Measurements from ENCODE around the gene SLC13A3.

SLC13A3 gene

GRCh38 chr20:46530640-46531039 is 120.6 kb downstream of the SLC13A3 start:
- Mint-ChIP-seq H3K27me3 (peaks cover 36% of the 10 kb centered on the region), H3K4me1 (ENCODE audit: low read depth) (no peaks in the 10 kb centered on the region), H3K9me3 (no peaks in the 10 kb centered on the region), H3K27ac (no peak overlapping the region), H3K4me3 (no peak overlapping the region), H3K36me3 (ENCODE audit: low read depth) (no peaks in the 10 kb centered on the region)
- no peak for DNase-seq

- no peak for DNase-seq
- H3K27ac Mint-ChIP-seq: no peak overlapping the region
- H3K9me3 Mint-ChIP-seq: no peaks in the 10 kb centered on the region
- H3K27me3 Mint-ChIP-seq: peaks cover 49% of the 10 kb centered on the region
- no peak overlapping the region for H3K4me3 Mint-ChIP-seq
- H3K36me3 Mint-ChIP-seq (ENCODE audit: low read depth): no peaks in the 10 kb centered on the region
- H3K4me1 Mint-ChIP-seq (ENCODE audit: low read depth): no peaks in the 10 kb centered on the region
Measured at GRCh38 chr20:46523696-46524328, 127.4 kb downstream of the SLC13A3 start.

GRCh38 chr20:46523108-46523507 is 128.2 kb downstream of the SLC13A3 start:
- no peaks in the 10 kb centered on the region for H3K4me1 Mint-ChIP-seq (ENCODE audit: low read depth)
- no peaks in the 10 kb centered on the region for H3K9me3 Mint-ChIP-seq
- peaks cover 46% of the 10 kb centered on the region for H3K27me3 Mint-ChIP-seq
- DNase-seq: no peak
- no peak overlapping the region for H3K4me3 Mint-ChIP-seq
- no peaks in the 10 kb centered on the region for H3K36me3 Mint-ChIP-seq (ENCODE audit: low read depth)
- no peak overlapping the region for H3K27ac Mint-ChIP-seq

DNA sequence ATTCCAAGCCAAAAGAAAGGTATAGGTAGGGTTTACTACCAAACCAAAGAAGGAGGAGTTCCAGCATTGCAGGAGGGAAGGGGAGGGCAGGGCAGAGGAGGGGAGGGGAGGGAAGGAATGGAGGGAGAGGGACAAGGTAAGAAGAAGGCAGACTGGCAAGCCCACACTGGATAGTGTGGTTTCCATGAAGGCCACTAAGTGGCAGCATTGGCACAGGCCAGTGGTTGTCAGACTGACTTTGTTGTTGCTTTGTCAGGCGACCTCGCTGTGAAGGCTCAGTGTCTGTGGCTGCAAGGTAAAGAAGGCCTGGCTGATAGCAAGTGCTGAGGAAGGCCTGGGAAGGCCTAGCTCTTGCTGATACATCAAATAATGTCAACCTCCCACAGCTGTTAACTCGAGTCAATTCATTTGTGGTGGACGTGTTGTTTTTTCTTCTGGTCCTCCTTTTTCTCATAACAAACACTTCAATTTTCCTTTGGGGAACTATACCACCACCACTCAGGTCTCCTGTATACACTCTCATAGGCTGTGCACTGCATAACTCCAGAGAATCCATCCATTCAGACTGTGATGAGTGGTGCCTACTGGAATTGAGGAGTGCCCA is 130.2 kb downstream of the SLC13A3 start:
- Mint-ChIP-seq H3K27ac (no peak overlapping the region), H3K4me3 (no peak overlapping the region), H3K36me3 (ENCODE audit: low read depth) (no peaks in the 10 kb centered on the region), H3K27me3 (peaks cover 42% of the 10 kb centered on the region), H3K9me3 (no peaks in the 10 kb centered on the region), H3K4me1 (ENCODE audit: low read depth) (no peaks in the 10 kb centered on the region)
- peak; percentile 58 for DNase-seq

DNA sequence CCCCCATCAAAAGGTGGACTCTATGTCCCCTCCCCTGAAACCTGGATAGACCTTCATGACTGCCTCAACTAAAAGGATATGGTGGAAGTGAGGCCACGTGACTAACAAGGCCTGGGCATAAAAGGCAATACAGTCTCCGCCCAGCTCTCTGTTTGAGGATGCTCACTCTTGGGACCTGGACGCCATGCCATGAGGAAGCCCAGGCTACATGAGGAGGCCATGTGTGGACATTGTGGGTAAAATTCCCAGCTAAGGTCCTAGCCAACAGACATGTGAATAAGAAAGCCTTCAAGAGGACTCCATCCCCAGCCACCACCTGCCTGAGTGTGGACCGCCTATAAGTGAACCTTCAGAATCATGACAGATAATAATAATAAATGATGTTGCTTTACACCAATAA is 130.7 kb downstream of the SLC13A3 start:
- Mint-ChIP-seq H3K27ac (no peak overlapping the region), H3K36me3 (ENCODE audit: low read depth) (no peaks in the 10 kb centered on the region), H3K4me3 (no peak overlapping the region), H3K9me3 (no peaks in the 10 kb centered on the region), H3K27me3 (peaks cover 38% of the 10 kb centered on the region), H3K4me1 (ENCODE audit: low read depth) (no peaks in the 10 kb centered on the region)
- DNase-seq: no peak

DNA sequence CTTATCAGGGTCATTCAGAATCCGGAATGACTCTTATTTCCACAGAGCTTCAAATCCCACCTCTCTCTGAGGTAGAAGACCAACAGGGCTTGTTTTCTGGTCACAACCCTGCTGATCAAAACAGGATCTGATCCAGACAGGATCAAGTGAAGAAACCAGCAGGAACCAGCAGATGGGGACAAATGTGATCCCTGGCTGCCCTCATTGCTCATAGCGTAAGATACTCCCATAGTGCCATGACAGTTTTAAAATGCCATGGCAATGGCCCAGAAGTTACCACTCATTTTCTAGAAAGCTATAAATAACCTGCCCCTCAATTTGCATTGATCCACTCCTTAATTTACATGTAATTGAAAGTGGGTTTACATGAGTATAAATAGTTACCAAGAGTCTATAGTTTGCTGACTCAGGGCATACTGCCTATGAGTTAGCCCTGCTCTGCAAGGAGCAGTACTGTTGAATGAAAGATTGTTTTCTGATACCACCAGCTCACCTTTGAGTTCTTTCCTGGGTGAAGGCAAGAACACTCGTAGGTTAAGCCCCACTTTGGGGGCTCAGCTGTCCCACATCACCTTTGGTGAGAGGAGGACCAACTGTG is 131.7 kb downstream of the SLC13A3 start:
- Mint-ChIP-seq H3K4me1 (ENCODE audit: low read depth) (no peaks in the 10 kb centered on the region), H3K36me3 (ENCODE audit: low read depth) (no peaks in the 10 kb centered on the region), H3K4me3 (no peak overlapping the region), H3K27ac (no peak overlapping the region), H3K27me3 (peaks cover 36% of the 10 kb centered on the region), H3K9me3 (no peaks in the 10 kb centered on the region)
- DNase-seq: no peak

DNA sequence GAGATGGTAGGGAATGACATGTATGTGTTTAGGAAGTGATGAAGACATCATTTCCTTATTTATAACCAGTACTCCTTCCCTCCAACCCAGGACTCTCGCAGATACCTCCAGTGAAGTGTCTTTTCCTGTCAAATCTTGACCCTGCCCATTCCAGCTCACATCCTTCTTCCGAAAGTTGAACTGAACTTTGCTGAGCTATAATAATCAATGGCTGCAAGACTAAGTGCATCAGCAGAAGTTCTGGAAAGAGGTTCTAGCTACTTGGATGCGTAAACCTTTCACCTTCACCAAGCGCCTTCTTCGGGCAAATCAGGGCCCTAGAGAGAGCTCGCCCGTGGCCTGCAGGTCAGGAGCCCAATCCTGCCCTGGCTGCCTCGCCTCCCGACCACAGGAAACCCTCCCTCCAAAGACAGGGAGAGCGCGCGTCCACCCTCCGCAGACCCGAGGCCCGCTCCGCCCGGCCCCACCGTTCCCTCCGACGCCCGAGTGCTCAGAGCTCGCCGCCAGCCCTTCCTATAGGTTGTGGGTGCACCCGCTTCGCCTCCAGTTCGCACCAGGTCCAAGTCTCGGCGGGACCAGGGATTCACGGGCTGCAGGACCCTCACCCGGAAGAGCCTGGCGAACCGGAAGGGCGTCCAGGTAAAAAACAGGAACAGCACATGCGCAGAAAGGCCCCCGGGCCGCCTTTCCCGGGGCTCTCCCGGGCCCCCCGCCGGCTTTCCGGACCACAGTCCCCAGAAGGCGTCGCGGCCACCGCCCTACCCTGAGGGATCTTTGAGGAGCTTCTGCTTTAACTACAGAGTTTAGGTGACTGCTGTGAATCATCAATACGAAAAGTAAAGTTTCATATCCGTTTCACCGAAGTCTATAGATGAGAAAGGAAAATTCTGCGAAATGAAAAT is 138.1 kb downstream of the SLC13A3 start, which contains the start of gene ZNF334:
ZNF334 (minus strand) TSS at position 617 of the 902 bp plus-strand sequence. CDS start 1,457 bp downstream, outside the sequence.
- no peaks in the 10 kb centered on the region for H3K36me3 Mint-ChIP-seq (ENCODE audit: low read depth)
- DNase-seq: peak; percentile 64
- H3K27ac Mint-ChIP-seq: peak within 1 kb of the TSS; percentile 71
- H3K9me3 Mint-ChIP-seq: peaks cover 2% of the 10 kb centered on the region
- H3K4me1 Mint-ChIP-seq (ENCODE audit: low read depth): peaks cover 31% of the 10 kb centered on the region
- peaks cover 59% of the 10 kb centered on the region for H3K27me3 Mint-ChIP-seq
- H3K4me3 Mint-ChIP-seq: peak within 1 kb of the TSS; percentile 78

- H3K4me1 Mint-ChIP-seq (ENCODE audit: low read depth): peaks cover 38% of the 10 kb centered on the region
- peaks cover 2% of the 10 kb centered on the region for H3K9me3 Mint-ChIP-seq
- no peak overlapping the region for H3K27ac Mint-ChIP-seq
- no peak for DNase-seq
- peaks cover 63% of the 10 kb centered on the region for H3K27me3 Mint-ChIP-seq
- no peak overlapping the region for H3K4me3 Mint-ChIP-seq
- no peaks in the 10 kb centered on the region for H3K36me3 Mint-ChIP-seq (ENCODE audit: low read depth)
Measured at GRCh38 chr20:46509523-46509922, 141.7 kb downstream of the SLC13A3 start.
